ENCODE measurements around the gene MUC6. TPM values are rescaled to one million over a fixed set of nuclear protein-coding genes. Genes with fewer than 3 reads are reported as not detected.

MUC6 gene
- total and polyA plus RNA-seq, 2 donors (not counting 3 experiments of a cell fraction or from before 2014, with no cell fraction given) = not detected

DNA sequence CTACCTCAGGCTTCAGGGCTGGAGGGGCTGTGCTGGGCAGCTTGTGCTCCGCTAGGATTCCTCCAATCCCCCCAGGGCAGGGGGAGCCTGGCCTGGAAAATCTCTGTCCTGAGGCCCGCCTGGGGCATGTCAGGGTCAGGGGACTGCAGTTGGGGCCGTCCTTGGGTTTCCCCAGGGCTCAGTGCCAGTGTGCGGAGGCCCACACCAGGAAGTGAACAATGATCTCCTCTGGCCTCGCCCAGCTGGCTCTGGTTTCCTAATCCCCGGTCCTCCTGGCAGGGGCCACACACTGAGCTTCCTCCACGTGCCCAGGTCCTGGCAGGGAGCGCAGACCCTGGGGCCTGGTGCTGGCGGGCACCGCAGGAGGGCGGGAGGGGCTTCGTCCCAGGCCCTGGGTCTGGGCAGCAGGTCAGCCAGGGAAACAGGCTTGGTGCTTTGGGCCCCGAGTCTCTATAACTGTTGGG is 36.8 kb upstream of the MUC6 start:
- intact Hi-C loops (cut with micrococcal nuclease) = no loop called here
- dilution Hi-C loops (cut with MboI; ENCODE audit: extremely low pct_ligation_motif_present, low sequenced_read_pairs) = no loop called here
- DNase-seq (ENCODE audit: low read depth, low spot score) (peak; percentile 62), FAIRE-seq (no peak)
- Histone ChIP-seq H3K27ac (ENCODE audit: insufficient read depth, low read depth, low read length) (no peak overlapping the region), H3K4me3 (replicated peaks in 1 of 3; ENCODE audit: insufficient read depth in 1 of 3, low read depth in 1 of 3, low read length in 3 of 3) (no peak overlapping the region), H3K9me3 (replicated peaks; ENCODE audit: control insufficient read depth, insufficient read depth, low read length) (no peaks in the 10 kb centered on the region), H3K9ac (replicated peaks; ENCODE audit: extremely low read depth, insufficient read depth, low read length) (no peak overlapping the region), H3K79me2 (ENCODE audit: control insufficient read depth, insufficient read depth, low read length) (no peaks in the 10 kb centered on the region), H3K9me1 (replicated peaks; ENCODE audit: control insufficient read depth, extremely low read depth, insufficient read depth, low read length) (no peaks in the 10 kb centered on the region), H3K36me3 (ENCODE audit: control insufficient read depth in 2 of 2, extremely low read depth in 1 of 2, insufficient read depth in 2 of 2, low read length in 2 of 2) (no peaks in the 10 kb centered on the region), H3K4me2 (ENCODE audit: insufficient read depth, low read length) (no peak overlapping the region), H2AFZ (ENCODE audit: low read depth, low read length) (no peak overlapping the region), H4K20me1 (replicated peaks; ENCODE audit: control insufficient read depth, extremely low read depth, insufficient read depth, low read length) (no peaks in the 10 kb centered on the region), H3K4me1 (ENCODE audit: control insufficient read depth, extremely low read depth, insufficient read depth, low read length) (peaks cover 9% of the 10 kb centered on the region), H3K27me3 (ENCODE audit: control insufficient read depth in 2 of 2, insufficient read depth in 2 of 2, low read length in 2 of 2) (no peaks in the 10 kb centered on the region)
- TF ChIP-seq POLR2A (IDR thresholded peaks at IDR 0.05; ENCODE audit: low read depth, low read length) (no peak), FOS (IDR thresholded peaks at IDR 0.05; ENCODE audit: borderline replicate concordance, insufficient read depth, low read length) (no peak), GATA2 (IDR thresholded peaks at IDR 0.05; ENCODE audit: insufficient read depth, insufficient read length, low read depth, low read length) (no peak)
- TF ChIP-seq, protein P1, sequence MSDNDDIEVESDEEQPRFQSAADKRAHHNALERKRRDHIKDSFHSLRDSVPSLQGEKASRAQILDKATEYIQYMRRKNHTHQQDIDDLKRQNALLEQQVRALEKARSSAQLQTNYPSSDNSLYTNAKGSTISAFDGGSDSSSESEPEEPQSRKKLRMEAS (IDR thresholded peaks at IDR 0.05; ENCODE audit: insufficient read depth, insufficient read length) = peak; percentile 15
- POLR2A ChIA-PET = interaction anchor here (0.5 kb wide), 1 partner anchor 268 kb away, joined by 4 read pairs; no protein-coding TSS in a partner anchor
- CTCF ChIA-PET = no interaction called here
- BruUV-seq (replicated peaks) = no TSS peak

DNA sequence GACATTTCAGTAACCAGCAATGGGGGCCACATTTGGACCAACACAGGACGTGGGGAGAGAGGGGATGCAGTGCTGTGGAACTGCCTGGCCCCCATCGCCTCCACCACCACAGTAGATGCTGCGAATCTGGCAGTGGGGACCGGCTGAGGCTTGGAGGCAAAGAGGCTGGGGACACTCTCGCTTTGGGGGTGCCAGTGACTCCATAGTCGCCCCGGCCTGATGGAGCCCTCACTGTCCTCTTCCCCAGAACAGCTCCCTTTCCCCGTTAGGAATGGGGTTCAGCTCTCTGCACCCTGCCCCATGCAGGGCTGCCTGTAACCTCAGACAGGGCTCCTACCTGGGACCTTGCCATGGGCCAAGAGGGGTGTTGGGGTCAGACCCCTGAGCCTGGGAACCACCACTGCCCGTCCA is 36.3 kb upstream of the MUC6 start:
- Histone ChIP-seq H2AFZ (ENCODE audit: low read depth, low read length) (no peak overlapping the region), H4K20me1 (replicated peaks; ENCODE audit: control insufficient read depth, extremely low read depth, insufficient read depth, low read length) (no peaks in the 10 kb centered on the region), H3K27me3 (ENCODE audit: control insufficient read depth in 2 of 2, insufficient read depth in 2 of 2, low read length in 2 of 2) (no peaks in the 10 kb centered on the region), H3K9ac (replicated peaks; ENCODE audit: extremely low read depth, insufficient read depth, low read length) (no peak overlapping the region), H3K9me3 (replicated peaks; ENCODE audit: control insufficient read depth, insufficient read depth, low read length) (no peaks in the 10 kb centered on the region), H3K4me2 (ENCODE audit: insufficient read depth, low read length) (no peak overlapping the region), H3K79me2 (ENCODE audit: control insufficient read depth, insufficient read depth, low read length) (no peaks in the 10 kb centered on the region), H3K27ac (ENCODE audit: insufficient read depth, low read depth, low read length) (no peak overlapping the region), H3K36me3 (ENCODE audit: control insufficient read depth in 2 of 2, extremely low read depth in 1 of 2, insufficient read depth in 2 of 2, low read length in 2 of 2) (no peaks in the 10 kb centered on the region), H3K4me3 (replicated peaks in 1 of 3; ENCODE audit: insufficient read depth in 1 of 3, low read depth in 1 of 3, low read length in 3 of 3) (no peak overlapping the region), H3K9me1 (replicated peaks; ENCODE audit: control insufficient read depth, extremely low read depth, insufficient read depth, low read length) (no peaks in the 10 kb centered on the region), H3K4me1 (ENCODE audit: control insufficient read depth, extremely low read depth, insufficient read depth, low read length) (peaks cover 9% of the 10 kb centered on the region)
- TF ChIP-seq POLR2A (IDR thresholded peaks at IDR 0.05; ENCODE audit: low read depth, low read length) (no peak), EZH2 (IDR thresholded peaks at IDR 0.05; ENCODE audit: borderline replicate concordance, low read depth, low read length, severe bottlenecking) (no peak), JUN (IDR thresholded peaks at IDR 0.05; ENCODE audit: borderline replicate concordance, insufficient read depth, insufficient read length, low read depth) (no peak), FOS (IDR thresholded peaks at IDR 0.05; ENCODE audit: borderline replicate concordance, insufficient read depth, low read length) (no peak), MYC (IDR thresholded peaks at IDR 0.05; ENCODE audit: low read depth, low read length) (no peak), POLR2AphosphoS5 (IDR thresholded peaks at IDR 0.05; ENCODE audit: insufficient read depth, low read depth, low read length) (no peak), GATA2 (IDR thresholded peaks at IDR 0.05; ENCODE audit: insufficient read depth, insufficient read length, low read depth, low read length) (no peak)
- TF ChIP-seq, protein P2, sequence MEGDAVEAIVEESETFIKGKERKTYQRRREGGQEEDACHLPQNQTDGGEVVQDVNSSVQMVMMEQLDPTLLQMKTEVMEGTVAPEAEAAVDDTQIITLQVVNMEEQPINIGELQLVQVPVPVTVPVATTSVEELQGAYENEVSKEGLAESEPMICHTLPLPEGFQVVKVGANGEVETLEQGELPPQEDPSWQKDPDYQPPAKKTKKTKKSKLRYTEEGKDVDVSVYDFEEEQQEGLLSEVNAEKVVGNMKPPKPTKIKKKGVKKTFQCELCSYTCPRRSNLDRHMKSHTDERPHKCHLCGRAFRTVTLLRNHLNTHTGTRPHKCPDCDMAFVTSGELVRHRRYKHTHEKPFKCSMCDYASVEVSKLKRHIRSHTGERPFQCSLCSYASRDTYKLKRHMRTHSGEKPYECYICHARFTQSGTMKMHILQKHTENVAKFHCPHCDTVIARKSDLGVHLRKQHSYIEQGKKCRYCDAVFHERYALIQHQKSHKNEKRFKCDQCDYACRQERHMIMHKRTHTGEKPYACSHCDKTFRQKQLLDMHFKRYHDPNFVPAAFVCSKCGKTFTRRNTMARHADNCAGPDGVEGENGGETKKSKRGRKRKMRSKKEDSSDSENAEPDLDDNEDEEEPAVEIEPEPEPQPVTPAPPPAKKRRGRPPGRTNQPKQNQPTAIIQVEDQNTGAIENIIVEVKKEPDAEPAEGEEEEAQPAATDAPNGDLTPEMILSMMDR (IDR thresholded peaks at IDR 0.05; ENCODE audit: extremely low read depth in 1 of 2, insufficient read depth in 1 of 2, low read depth in 1 of 2, low read length in 2 of 2) = no peak
- TF ChIP-seq, protein P1 (IDR thresholded peaks at IDR 0.05; ENCODE audit: insufficient read depth, insufficient read length) = no peak
- CTCF ChIA-PET = no interaction called here
- no peak for FAIRE-seq
- POLR2A ChIA-PET = interaction anchor here (0.5 kb wide), 1 partner anchor 267 kb away, joined by 4 read pairs; no protein-coding TSS in a partner anchor
- BruUV-seq (replicated peaks) = no TSS peak
- intact Hi-C loops (cut with micrococcal nuclease) (no loop called here), dilution Hi-C loops (cut with MboI; ENCODE audit: extremely low pct_ligation_motif_present, low sequenced_read_pairs) (no loop called here)
- no peak for DNase-seq (ENCODE audit: low read depth, low spot score)
